SK-N-SH (cell line): ENCODE results near the gene CNOT4. TPM values are rescaled to one million over a fixed set of nuclear protein-coding genes. Genes with fewer than 3 reads are reported as not detected.

Experiments
- CTCF ChIA-PET: fragments of 300-600, 350-600 bp; formaldehyde crosslinking; extraction: SDS; loops from one replicate; lab custom pipeline; 2021; lab: Yijun Ruan, JAX
- POLR2A ChIA-PET: fragments of 350-600 bp; sonication (Branson Sonifier 250); formaldehyde crosslinking; extraction: SDS; loops from one replicate; lab custom pipeline; 2020; ENCODE audit warnings: antibody characterized with exemption, inconsistent platforms; lab: Yijun Ruan, JAX
- DNase-seq: peaks from one replicate; pipeline ENCODE4 v3.0.0; 2012
- H2AFZ ChIP-seq: fragments of 200-600 bp; sonication (generic); 2 replicates; pipeline ENCODE4 v1.8.1; 2016; ENCODE audit warnings: antibody characterized with exemption, mild to moderate bottlenecking, low read depth
- H3F3A ChIP-seq: fragments of 200-600 bp; sonication (generic); replicated peaks from 2 replicates; pipeline ENCODE3; 2016; ENCODE audit warnings: antibody characterized with exemption, mild to moderate bottlenecking; ENCODE audit not compliant: insufficient read depth
- H3K27ac ChIP-seq, 2 experiments: fragments of 200-500 bp in 1 of 2; fragments of 200-600 bp in 1 of 2; sonication (Bioruptor generic) in 1 of 2; sonication (generic), shearing (Covaris generic) in 1 of 2; 2 replicates each; pipeline versions ENCODE4 v1.5.1 to v1.6.1; 2014 to 2016; ENCODE audit warnings: low read depth in 2 of 2, inconsistent platforms in 1 of 2, low read length in 1 of 2, mild to moderate bottlenecking in 1 of 2, mixed read lengths in 1 of 2
- H3K27me3 ChIP-seq: fragments of 200-600 bp; sonication (generic), shearing (Covaris generic); 2 replicates; pipeline ENCODE4 v1.6.1; 2016; ENCODE audit warnings: mixed run types; ENCODE audit not compliant: insufficient read depth
- H3K36me3 ChIP-seq, 2 experiments: fragments of 200-500 bp in 1 of 2; fragments of 200-600 bp in 1 of 2; sonication (Bioruptor generic) in 1 of 2; sonication (generic) in 1 of 2; replicated peaks in 1 of 2; 2 replicates each; pipeline versions ENCODE3 to v1.5.1; 2014 to 2016; ENCODE audit warnings: low read length in 1 of 2, mild to moderate bottlenecking in 1 of 2; ENCODE audit not compliant: insufficient read depth in 2 of 2, control insufficient read depth in 1 of 2
- H3K4me1 ChIP-seq, 2 experiments: fragments of 200-500 bp in 1 of 2; fragments of 200-600 bp in 1 of 2; sonication (Bioruptor generic) in 1 of 2; sonication (generic), shearing (Covaris generic) in 1 of 2; 2 replicates each; pipeline versions ENCODE4 v1.5.1 to v1.6.1; 2014 to 2016; ENCODE audit warnings: low read depth in 1 of 2, low read length in 1 of 2, mixed run types in 1 of 2; ENCODE audit not compliant: insufficient read depth in 2 of 2, control insufficient read depth in 1 of 2
- H3K4me2 ChIP-seq: fragments of 200-600 bp; sonication (generic), shearing (Covaris generic); 2 replicates; pipeline ENCODE4 v1.6.1; 2017; ENCODE audit warnings: mixed run types
- H3K4me3 ChIP-seq, 2 experiments: fragments of 200-500 bp in 1 of 2; fragments of 200-600 bp in 1 of 2; sonication (Bioruptor generic) in 1 of 2; sonication (generic), shearing (Covaris generic) in 1 of 2; 2 replicates each; pipeline versions ENCODE4 v1.5.1 to v1.8.1; 2014 to 2016; ENCODE audit warnings: low read depth in 2 of 2, inconsistent platforms in 1 of 2, low read length in 1 of 2, mild to moderate bottlenecking in 1 of 2, mixed read lengths in 1 of 2, moderate library complexity in 1 of 2
- H3K79me2 ChIP-seq: fragments of 200-600 bp; sonication (generic); 2 replicates; pipeline ENCODE4 v1.8.1; 2017; ENCODE audit warnings: mild to moderate bottlenecking; ENCODE audit not compliant: insufficient read depth
- H3K9ac ChIP-seq: fragments of 200-600 bp; sonication (generic); 2 replicates; pipeline ENCODE4 v1.6.1; 2017; ENCODE audit warnings: mixed run types
- H3K9me2 ChIP-seq: fragments of 200-600 bp; sonication (generic); 2 replicates; pipeline ENCODE4 v1.6.1; 2017; ENCODE audit warnings: mixed run types
- H3K9me3 ChIP-seq: fragments of 200-600 bp; sonication (generic); 2 replicates; pipeline ENCODE4 v1.6.1; 2017; ENCODE audit warnings: mixed run types, mild to moderate bottlenecking, moderate library complexity
- H4K20me1 ChIP-seq: fragments of 200-600 bp; sonication (generic); 2 replicates; pipeline ENCODE4 v1.6.1; 2017; ENCODE audit warnings: mild to moderate bottlenecking, mixed run types; ENCODE audit not compliant: insufficient read depth
- ELF1 ChIP-seq: IDR thresholded peaks from 2 replicates; pipeline ENCODE4 v1.4.0; 2012
- EP300 ChIP-seq, 2 experiments: IDR thresholded peaks; 2 replicates each; pipeline versions ENCODE4 v1.4.0 to v1.6.1; 2012; ENCODE audit warnings: borderline replicate concordance in 1 of 2, low read depth in 1 of 2, low read length in 1 of 2
- EZH2phosphoT487 ChIP-seq: fragments of 200-600 bp; sonication (generic); IDR thresholded peaks from 2 replicates; pipeline ENCODE4 v1.6.1; 2017; ENCODE audit warnings: low read depth, mixed run types, mild to moderate bottlenecking, antibody characterized with exemption, moderate library complexity, borderline replicate concordance
- FOSL2 ChIP-seq: IDR thresholded peaks from 2 replicates; pipeline ENCODE4 v1.4.0; 2012; ENCODE audit warnings: low read depth, mild to moderate bottlenecking, moderate library complexity, borderline replicate concordance
- FOXJ3 ChIP-seq: sonication (generic); formaldehyde crosslinking; IDR thresholded peaks from 2 replicates; pipeline ENCODE4 v1.5.1; 2020; ENCODE audit warnings: mild to moderate bottlenecking, missing genetic modification reagents
- FOXM1 ChIP-seq: IDR thresholded peaks from 2 replicates; pipeline ENCODE4 v1.4.0; 2012; ENCODE audit warnings: low read depth, mild to moderate bottlenecking
- GABPA ChIP-seq: IDR thresholded peaks from 2 replicates; pipeline ENCODE4 v1.4.0; 2012; ENCODE audit warnings: low read depth, mild to moderate bottlenecking
- IRF3 ChIP-seq: fragments of 150-350 bp; IDR thresholded peaks from 2 replicates; pipeline ENCODE4 v1.6.1; 2016; ENCODE audit warnings: mild to moderate bottlenecking, low read depth, low read length
- MAX ChIP-seq: IDR thresholded peaks from 2 replicates; pipeline ENCODE4 v1.4.0; 2012; ENCODE audit warnings: low read depth
- MXI1 ChIP-seq: IDR thresholded peaks from 2 replicates; pipeline ENCODE4 v1.6.1; 2012; ENCODE audit warnings: mild to moderate bottlenecking, low read depth, low read length, improper control_type of control experiment
- NFIC ChIP-seq: IDR thresholded peaks from 2 replicates; pipeline ENCODE4 v1.4.0; 2012; ENCODE audit warnings: borderline replicate concordance
- PBX3 ChIP-seq: IDR thresholded peaks from 2 replicates; pipeline ENCODE4; 2012
- POLR2AphosphoS5 ChIP-seq: IDR thresholded peaks from 2 replicates; pipeline ENCODE4 v1.6.1; 2012; ENCODE audit warnings: low read depth, low read length
- RAD21 ChIP-seq: IDR thresholded peaks from 2 replicates; pipeline ENCODE4 v1.6.1; 2012; ENCODE audit warnings: mild to moderate bottlenecking, low read length
- REST ChIP-seq: IDR thresholded peaks from 2 replicates; pipeline ENCODE4 v1.6.1; 2012; ENCODE audit warnings: mild to moderate bottlenecking, low read depth, low read length, moderate library complexity
- TCF12 ChIP-seq: IDR thresholded peaks from 2 replicates; pipeline ENCODE4 v1.4.0; 2012
- TEAD4 ChIP-seq: IDR thresholded peaks from 2 replicates; pipeline ENCODE4 v1.4.0; 2012; ENCODE audit warnings: mild to moderate bottlenecking, borderline replicate concordance; ENCODE audit not compliant: insufficient read depth
- USF1 ChIP-seq: IDR thresholded peaks from 2 replicates; pipeline ENCODE4 v1.4.0; 2012; ENCODE audit warnings: low read depth, borderline replicate concordance
- USF2 ChIP-seq: fragments of 150-350 bp; IDR thresholded peaks from 2 replicates; pipeline ENCODE4 v1.6.1; 2017; ENCODE audit warnings: antibody characterized with exemption, low read length, low read depth, borderline replicate concordance
- YY1 ChIP-seq: IDR thresholded peaks from 2 replicates; pipeline ENCODE4 v1.4.0; 2012; ENCODE audit warnings: low read depth, mild to moderate bottlenecking
- WGBS: methylation state at CpG from one replicate; pipeline ENCODE4 v1.1.6; 2017; ENCODE audit warnings: low lambda C conversion rate; 5-methylcytosine and 5-hydroxymethylcytosine counted together
- polyA plus RNA-seq, 3 experiments: library from polyadenylated mRNA; depleted of rRNA; stranded (reverse); fragments of >200 nt; gene quantifications; 2 replicates each; pipeline ENCODE4 v1.2.3, GENCODE V29; 2012

The CNOT4 gene
- polyA plus RNA-seq, 1 of the 3 experiments (the other 2 are of a cell fraction): 8.0 TPM

GRCh38 chr7:135403302-135403701 lies 106.6 kb downstream of the CNOT4 start:
- H2AFZ ChIP-seq: no peak overlapping the region
- H3K9me3 ChIP-seq: no peaks in the 10 kb centered on the region
- peaks cover 4% of the 10 kb centered on the region for H3F3A ChIP-seq
- H3K79me2 ChIP-seq: no peaks in the 10 kb centered on the region
- H3K4me3 ChIP-seq: no peak overlapping the region
- ChIA-PET CTCF (no interaction called here), POLR2A (no interaction called here)
- peaks cover 12 to 29% of the 10 kb centered on the region in 2 experiments for H3K36me3 ChIP-seq
- H3K27ac ChIP-seq: no peak overlapping the region
- 0 out of 2 replicates have a peak, but pooled peaks cover 3% of the 10 kb centered on the region for H3K9me2 ChIP-seq
- no peaks in the 10 kb centered on the region for H4K20me1 ChIP-seq
- H3K4me1 ChIP-seq: no peaks in the 10 kb centered on the region; a peak in 1 of 4 replicates
- H3K9ac ChIP-seq: no peak overlapping the region
- 92% methylated on average over 3 of the region's 3 CpGs for WGBS
- TF ChIP-seq FOXM1: no peak
- no peak for TF ChIP-seq TCF12
- no peak for TF ChIP-seq POLR2AphosphoS5
- no peak for TF ChIP-seq GABPA
- no peak for TF ChIP-seq TEAD4
- no peak for TF ChIP-seq REST
- TF ChIP-seq RAD21: no peak
- TF ChIP-seq FOSL2: no peak
- TF ChIP-seq USF2: no peak
- no peak for TF ChIP-seq ELF1
- TF ChIP-seq MXI1: no peak
- TF ChIP-seq USF1: no peak
- TF ChIP-seq FOXJ3 (CRISPR knock-in tag): no peak
- no peak for TF ChIP-seq EP300 (IDR thresholded peaks at IDR 0.05; ENCODE audit: borderline replicate concordance in 1 of 2, low read depth in 1 of 2, low read length in 1 of 2)
- no peak for TF ChIP-seq MAX
- no peak for TF ChIP-seq NFIC
- no peak for TF ChIP-seq YY1
- no peak for TF ChIP-seq IRF3
- no peak for TF ChIP-seq EZH2phosphoT487
- no peak for TF ChIP-seq PBX3
- no peak overlapping the region for H3K4me2 ChIP-seq
- DNase-seq: no peak
- H3K27me3 ChIP-seq: no peaks in the 10 kb centered on the region
